Measurements from ENCODE around the gene HES5. TPM values are rescaled to one million over a fixed set of nuclear protein-coding genes. Genes with fewer than 3 reads are reported as not detected.

HES5 gene
- total RNA-seq, 1 experiment from 2014 or later: not detected

DNA sequence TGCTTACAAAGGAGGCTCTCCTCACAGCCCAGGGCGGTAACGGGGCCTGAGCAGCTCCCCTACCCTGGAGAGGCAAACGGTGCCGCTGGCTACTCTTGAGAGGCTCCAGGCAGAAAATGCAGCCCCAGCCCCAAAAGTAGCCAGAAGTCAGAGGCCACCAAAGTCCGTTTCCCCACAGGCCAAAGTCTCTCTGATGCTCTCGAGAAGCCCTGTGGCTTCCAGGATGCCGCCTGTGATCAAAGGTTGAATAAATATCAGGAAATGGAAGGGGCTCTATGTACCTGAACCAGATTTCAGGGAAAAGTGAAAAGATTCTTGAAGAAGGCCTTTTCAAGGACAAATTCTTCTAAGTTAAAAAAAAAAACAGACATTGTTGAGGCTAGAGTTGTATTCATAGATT, 7.8 kb downstream of the HES5 start:
- peaks cover 43% of the 10 kb centered on the region for H3K36me3 ChIP-seq
- DNase-seq: no peak
- H3K4me3 ChIP-seq: no peak overlapping the region

DNA sequence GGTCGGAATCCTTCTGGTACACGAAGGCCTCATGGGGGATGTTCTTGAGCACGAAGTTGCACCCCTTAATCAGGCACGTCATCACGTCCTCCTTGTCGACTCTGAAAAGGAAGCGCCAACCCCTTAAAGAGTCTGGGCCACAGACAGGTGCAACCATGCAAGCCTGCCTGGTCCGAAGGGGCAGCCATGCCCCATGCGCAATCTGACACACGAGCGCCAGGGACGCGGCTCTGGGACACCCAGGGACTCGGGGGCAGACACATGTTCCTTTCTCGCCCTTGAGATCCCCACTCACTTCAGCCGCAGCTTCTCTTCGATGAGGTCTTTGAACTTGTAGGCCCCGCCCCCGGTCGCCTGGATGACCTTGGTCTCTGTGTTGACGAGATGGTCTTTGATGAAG, 9.3 kb downstream of the HES5 start:
- Histone ChIP-seq H3K4me1 (no peaks in the 10 kb centered on the region), H3K27me3 (no peaks in the 10 kb centered on the region), H3K27ac (no peak overlapping the region), H3K4me3 (no peak overlapping the region), H3K36me3 (peaks cover 57% of the 10 kb centered on the region), H3K9me3 (replicated peaks) (no peaks in the 10 kb centered on the region)
- DNase-seq: no peak

More for the DNA sequence above, 7.8 kb downstream of the HES5 start:
- H3K4me1 ChIP-seq: peaks cover 6% of the 10 kb centered on the region
- no peaks in the 10 kb centered on the region for H3K27me3 ChIP-seq
- no peaks in the 10 kb centered on the region for H3K9me3 ChIP-seq (replicated peaks)
- H3K27ac ChIP-seq: no peak overlapping the region

DNA sequence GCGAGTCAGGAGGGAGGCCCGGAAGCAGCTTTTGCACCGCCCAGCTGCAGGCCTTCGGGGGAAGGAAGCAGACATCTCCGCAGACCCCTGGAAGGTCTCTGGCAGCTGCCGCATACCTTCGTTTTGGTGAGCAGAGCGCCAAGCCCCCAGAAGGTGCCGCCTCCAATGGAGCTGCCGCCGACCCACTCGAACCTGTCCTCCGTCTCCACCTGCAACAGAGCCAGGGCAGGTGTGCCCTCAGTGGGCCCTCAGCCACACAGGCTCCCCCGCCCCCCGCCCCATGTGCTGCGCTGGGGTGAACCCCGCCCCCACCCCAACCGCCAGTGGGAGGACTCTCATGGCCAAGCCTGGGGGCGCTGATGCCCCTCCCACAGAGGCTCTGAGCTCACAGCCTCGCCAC, 9.9 kb downstream of the HES5 start:
- no peaks in the 10 kb centered on the region for H3K4me1 ChIP-seq
- no peaks in the 10 kb centered on the region for H3K9me3 ChIP-seq (replicated peaks)
- no peak for DNase-seq
- peaks cover 59% of the 10 kb centered on the region for H3K36me3 ChIP-seq
- no peaks in the 10 kb centered on the region for H3K27me3 ChIP-seq
- no peak overlapping the region for H3K4me3 ChIP-seq
- no peak overlapping the region for H3K27ac ChIP-seq

DNA sequence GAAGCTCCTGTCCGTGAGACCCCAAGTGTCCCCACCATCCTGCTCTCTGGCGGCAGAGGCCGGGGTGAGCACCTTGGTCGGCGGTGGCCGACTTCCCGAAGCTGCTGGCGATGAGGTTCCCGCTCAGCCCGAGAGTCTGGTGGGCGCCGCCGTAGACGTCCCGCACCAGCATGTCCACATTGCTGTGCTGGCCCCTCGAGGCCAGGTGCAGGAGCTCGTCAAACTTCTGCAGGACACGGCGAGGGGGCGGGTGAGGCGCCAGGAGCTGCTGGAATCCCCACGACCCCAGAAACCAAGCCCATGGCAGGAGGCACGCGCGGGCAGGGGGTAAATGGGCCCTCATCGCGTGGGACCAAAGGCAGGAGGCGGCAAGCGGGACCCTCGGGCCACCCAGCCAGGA, 10.3 kb downstream of the HES5 start:
- no peak overlapping the region for H3K27ac ChIP-seq
- peaks cover 64% of the 10 kb centered on the region for H3K36me3 ChIP-seq
- no peaks in the 10 kb centered on the region for H3K4me1 ChIP-seq
- no peak for DNase-seq
- H3K9me3 ChIP-seq (replicated peaks): no peaks in the 10 kb centered on the region
- no peaks in the 10 kb centered on the region for H3K27me3 ChIP-seq
- no peak overlapping the region for H3K4me3 ChIP-seq

DNA sequence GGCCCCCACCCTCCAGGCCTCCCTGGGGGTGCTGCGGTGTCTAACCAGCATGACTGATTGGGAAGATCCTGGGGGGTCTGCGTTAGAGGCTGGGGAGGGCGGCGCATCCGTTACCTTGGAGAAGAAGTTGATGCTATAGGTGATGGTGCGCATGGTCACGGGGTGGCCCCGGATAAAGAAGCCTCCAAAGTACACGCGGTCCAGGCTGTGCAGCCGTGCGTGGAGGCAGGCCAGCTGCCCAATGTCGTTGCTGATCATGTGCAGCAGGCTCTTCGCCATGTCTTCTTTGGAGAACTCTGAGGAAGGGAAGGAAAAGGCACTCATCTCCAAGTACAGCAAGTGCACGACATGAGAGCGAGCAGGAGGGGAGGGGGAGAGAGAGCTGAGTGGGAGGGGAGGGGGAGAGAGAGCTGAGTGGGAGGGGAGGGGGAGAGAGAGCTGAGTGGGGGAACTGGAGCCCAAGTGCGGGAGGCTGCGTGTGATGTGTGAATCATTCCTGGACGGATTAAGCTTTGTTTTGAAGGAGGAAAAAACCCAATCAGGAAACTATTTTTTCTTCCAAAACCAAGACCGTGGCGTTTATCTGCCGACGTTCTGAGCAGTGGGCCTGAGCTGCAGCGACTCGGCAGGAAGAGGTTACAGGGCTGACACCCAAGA, 10.9 kb downstream of the HES5 start:
- Histone ChIP-seq H3K9me3 (replicated peaks) (no peaks in the 10 kb centered on the region), H3K4me1 (no peaks in the 10 kb centered on the region), H3K36me3 (peaks cover 65% of the 10 kb centered on the region), H3K27ac (no peak overlapping the region), H3K27me3 (no peaks in the 10 kb centered on the region), H3K4me3 (no peak overlapping the region)
- no peak for DNase-seq

DNA sequence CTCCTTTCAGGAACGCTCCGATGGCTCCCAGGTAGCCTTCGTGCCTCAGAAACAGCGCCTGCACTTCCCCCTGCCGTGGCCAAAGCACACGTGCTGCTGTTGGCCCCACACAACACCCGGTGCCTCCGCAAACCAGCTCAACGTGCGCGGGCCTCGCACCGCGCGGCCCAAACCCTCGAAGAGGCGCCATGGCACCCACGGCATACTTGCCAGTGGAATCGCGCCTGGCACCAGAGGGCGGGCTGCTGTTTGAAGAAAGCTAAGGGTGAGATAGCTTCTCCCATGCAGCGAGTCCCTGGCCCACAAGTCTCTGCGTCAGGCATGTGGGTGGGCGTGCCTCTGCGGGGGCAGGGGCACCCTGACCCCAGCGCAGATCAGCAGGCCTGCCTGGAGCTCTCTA, 11.5 kb downstream of the HES5 start:
- Histone ChIP-seq H3K4me1 (no peaks in the 10 kb centered on the region), H3K9me3 (replicated peaks) (no peaks in the 10 kb centered on the region), H3K27ac (no peak overlapping the region), H3K36me3 (peaks cover 71% of the 10 kb centered on the region), H3K27me3 (no peaks in the 10 kb centered on the region), H3K4me3 (no peak overlapping the region)
- DNase-seq: no peak

DNA sequence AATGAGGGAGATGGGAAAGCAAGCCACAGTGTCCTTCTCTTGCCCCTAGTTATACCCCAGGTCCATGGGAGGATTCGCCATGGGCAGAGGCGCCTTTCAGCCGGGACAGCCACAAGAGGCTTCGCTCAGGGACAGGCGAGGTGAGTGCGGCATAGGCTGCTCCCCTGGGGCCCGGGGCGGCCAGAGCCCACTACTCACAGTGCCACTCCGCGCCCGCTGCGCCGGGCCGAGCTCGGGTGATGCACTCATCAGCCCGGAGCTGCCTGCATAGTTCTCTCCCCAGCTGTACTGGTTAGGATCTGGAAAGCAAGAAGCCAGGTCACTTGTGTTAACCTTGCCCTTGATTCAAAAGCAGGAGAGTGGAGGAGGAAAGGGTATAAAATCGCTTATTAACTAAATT, 12.1 kb downstream of the HES5 start:
- Histone ChIP-seq H3K9me3 (replicated peaks) (no peaks in the 10 kb centered on the region), H3K27me3 (no peaks in the 10 kb centered on the region), H3K27ac (no peak overlapping the region), H3K36me3 (peaks cover 73% of the 10 kb centered on the region), H3K4me3 (no peak overlapping the region), H3K4me1 (no peaks in the 10 kb centered on the region)
- DNase-seq: no peak

DNA sequence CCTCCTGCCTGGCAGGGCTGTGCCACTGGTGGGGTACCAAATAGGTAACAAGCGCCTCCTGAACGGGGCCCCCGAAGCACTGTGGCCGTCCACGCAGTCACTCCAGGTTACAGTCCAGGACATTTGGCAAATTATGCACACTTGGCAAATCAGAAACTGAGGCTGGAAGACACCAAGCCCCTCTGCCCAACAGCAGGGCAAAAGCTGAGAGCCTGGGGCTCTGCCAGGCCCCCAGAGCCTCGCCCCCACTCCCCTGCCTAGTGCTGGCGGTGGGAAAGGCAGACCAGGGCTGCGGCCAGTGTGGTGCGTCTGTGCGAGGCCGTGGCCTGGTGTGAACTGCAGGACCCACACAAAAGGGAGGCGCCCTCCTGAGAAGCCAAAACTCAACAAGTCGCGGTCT, 13.1 kb downstream of the HES5 start:
- Histone ChIP-seq H3K4me3 (no peak overlapping the region), H3K36me3 (peaks cover 72% of the 10 kb centered on the region), H3K27ac (no peak overlapping the region), H3K9me3 (replicated peaks) (no peaks in the 10 kb centered on the region), H3K27me3 (no peaks in the 10 kb centered on the region), H3K4me1 (no peaks in the 10 kb centered on the region)
- no peak for DNase-seq

DNA sequence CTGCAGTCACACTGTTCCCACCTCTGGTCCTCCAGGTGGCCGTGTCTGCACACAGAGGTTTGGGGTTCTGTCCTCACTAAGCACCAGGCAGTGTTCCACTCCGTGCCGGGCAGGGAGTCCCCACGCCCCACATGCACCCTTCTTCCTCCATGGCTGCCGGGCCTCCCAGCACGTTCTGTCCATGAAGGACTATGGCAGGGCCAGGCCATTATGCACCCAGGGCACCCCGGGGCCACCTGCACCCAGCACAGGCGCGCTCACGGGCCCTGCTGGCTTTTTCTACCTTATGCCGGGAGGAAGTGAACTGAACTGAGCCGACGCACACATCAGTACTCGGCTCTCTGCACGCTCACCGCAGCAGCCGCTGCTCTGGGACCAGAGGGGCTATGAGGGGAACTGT, 13.9 kb downstream of the HES5 start:
- no peak for DNase-seq
- H3K4me1 ChIP-seq: no peaks in the 10 kb centered on the region
- H3K36me3 ChIP-seq: peaks cover 70% of the 10 kb centered on the region
- H3K4me3 ChIP-seq: no peak overlapping the region
- no peaks in the 10 kb centered on the region for H3K27me3 ChIP-seq
- H3K9me3 ChIP-seq (replicated peaks): no peaks in the 10 kb centered on the region
- no peak overlapping the region for H3K27ac ChIP-seq

DNA sequence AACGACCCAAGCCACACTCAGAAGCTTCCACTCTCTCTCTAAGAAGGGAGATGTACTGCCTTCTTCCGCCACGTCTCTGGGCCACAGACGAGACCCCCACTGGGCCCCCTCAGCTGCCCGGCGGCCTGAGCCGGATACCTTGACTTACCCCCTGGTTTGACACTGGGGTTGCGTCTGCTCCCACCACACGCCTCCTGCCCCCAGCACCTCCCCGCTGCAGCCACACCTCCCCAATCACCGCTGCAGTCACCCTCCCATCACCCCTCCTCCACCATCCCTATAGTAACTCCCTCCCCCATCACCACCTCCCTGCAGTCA, 14.3 kb downstream of the HES5 start:
- H3K27ac ChIP-seq: no peak overlapping the region
- no peak overlapping the region for H3K4me3 ChIP-seq
- no peaks in the 10 kb centered on the region for H3K27me3 ChIP-seq
- DNase-seq: no peak
- H3K4me1 ChIP-seq: no peaks in the 10 kb centered on the region
- H3K9me3 ChIP-seq (replicated peaks): no peaks in the 10 kb centered on the region
- peaks cover 70% of the 10 kb centered on the region for H3K36me3 ChIP-seq

DNA sequence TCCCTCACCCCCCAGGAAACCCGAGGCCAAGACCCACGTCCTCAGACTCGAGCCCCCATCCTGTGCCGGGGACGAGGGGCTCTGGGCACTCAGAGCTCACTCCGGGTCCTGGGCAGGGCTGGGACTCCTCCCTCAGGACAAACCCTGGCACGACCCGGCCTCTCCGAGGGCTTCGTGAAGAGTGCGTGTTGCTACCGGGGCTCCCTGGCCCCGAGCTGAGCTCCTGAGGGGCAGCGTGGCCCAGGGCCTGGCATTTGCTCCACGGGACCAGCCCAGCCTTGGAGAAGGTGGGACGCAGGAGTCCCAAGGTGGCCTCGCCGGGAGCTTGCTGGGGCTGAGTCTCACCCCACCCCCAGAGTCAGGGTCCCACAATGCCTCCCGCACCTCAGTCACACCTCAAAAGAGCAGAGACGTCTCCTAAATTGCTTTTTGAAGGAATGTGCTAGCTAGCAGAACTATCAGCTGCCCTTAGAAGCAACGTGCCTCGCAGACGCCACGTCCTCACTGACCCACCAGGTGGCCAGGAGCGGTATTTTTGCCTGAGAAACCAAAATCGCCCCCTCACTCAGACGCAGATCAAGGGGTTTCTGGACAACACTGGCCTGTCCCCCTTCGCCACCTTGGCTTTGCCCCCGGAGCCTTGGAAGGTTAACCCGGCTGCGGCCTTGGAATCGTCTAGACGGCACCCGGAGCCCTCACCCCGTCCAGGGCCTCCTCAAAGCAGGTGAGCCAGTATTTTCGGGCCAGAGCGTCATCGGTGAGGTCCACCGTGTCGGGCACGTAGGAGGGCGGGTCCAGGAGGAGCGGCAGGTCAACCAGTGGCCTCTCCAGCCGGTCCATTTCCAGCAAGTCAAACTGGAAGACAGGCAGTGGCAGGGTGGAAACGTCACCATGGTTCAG, 14.9 kb downstream of the HES5 start:
- H3K27me3 ChIP-seq: no peaks in the 10 kb centered on the region
- H3K4me3 ChIP-seq: no peak overlapping the region
- no peaks in the 10 kb centered on the region for H3K9me3 ChIP-seq (replicated peaks)
- H3K27ac ChIP-seq: no peak overlapping the region
- DNase-seq: no peak
- peaks cover 71% of the 10 kb centered on the region for H3K36me3 ChIP-seq
- no peaks in the 10 kb centered on the region for H3K4me1 ChIP-seq

DNA sequence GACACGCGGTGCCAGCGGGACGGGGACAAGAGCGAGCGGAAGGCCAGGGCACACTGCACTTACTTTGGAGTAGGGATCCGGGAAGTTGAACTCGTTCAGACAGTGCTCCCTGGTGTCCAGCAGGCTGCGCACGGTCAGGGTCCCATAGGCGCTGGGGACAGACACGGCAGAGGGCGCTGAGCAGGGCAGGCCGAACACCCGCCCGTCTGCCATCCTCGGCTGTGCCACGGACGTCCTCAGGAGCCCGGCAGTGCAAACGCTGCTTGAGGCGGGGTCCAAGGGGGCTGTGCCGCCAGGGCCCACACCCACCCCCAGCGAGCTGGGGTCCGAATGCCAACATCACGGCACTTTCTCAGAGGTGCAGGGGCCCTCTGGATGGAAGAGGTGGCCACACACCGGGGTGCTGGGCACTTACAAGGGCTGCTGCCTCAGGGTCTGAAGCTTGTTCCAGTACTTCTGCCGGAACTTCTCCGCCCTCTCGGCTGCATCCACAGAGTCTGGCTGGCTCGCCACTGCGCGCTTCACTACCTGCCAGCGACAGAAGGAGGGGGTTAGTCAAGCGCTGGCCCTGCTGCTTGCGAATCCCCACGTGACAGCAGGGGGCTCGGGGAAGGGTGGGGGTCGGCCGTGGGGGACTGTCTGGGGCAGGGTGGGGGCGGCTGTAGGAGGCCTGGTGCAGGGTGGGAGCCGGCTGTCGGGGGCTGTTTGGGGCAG, 16.0 kb downstream of the HES5 start:
- no peak overlapping the region for H3K27ac ChIP-seq
- H3K36me3 ChIP-seq: peaks cover 69% of the 10 kb centered on the region
- no peak for DNase-seq
- no peaks in the 10 kb centered on the region for H3K9me3 ChIP-seq (replicated peaks)
- H3K4me3 ChIP-seq: no peak overlapping the region
- H3K27me3 ChIP-seq: no peaks in the 10 kb centered on the region
- no peaks in the 10 kb centered on the region for H3K4me1 ChIP-seq

DNA sequence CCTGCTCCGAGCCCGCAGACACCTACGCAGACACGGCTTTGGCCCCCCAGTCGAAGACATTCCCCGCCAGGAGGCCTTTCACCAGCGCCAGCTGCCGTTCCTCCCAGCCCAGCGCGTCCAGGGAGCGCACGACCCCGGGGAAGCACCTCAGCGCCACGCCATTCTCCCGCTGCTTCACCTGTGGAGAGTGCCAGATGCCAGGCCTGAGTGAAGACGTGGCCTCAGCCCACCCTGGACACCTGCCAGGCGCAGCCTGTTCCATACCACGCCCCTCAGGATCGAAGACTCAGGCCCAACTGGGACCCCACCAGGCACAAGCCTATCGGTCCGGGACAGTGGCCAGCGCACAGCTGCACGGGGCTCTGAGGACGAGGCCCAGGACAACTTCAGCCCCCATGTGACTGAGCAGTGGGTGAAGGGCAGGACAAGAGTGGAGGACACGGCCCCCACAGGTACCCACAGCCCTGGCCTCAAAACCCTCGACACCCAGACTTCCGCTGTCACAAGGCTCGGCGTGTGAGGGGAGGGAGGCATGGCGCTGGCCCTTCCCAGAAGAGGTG, 17.1 kb downstream of the HES5 start:
- Histone ChIP-seq H3K4me3 (no peak overlapping the region), H3K27me3 (no peaks in the 10 kb centered on the region), H3K27ac (no peak overlapping the region), H3K4me1 (no peaks in the 10 kb centered on the region), H3K9me3 (replicated peaks) (no peaks in the 10 kb centered on the region), H3K36me3 (peaks cover 68% of the 10 kb centered on the region)
- no peak for DNase-seq

DNA sequence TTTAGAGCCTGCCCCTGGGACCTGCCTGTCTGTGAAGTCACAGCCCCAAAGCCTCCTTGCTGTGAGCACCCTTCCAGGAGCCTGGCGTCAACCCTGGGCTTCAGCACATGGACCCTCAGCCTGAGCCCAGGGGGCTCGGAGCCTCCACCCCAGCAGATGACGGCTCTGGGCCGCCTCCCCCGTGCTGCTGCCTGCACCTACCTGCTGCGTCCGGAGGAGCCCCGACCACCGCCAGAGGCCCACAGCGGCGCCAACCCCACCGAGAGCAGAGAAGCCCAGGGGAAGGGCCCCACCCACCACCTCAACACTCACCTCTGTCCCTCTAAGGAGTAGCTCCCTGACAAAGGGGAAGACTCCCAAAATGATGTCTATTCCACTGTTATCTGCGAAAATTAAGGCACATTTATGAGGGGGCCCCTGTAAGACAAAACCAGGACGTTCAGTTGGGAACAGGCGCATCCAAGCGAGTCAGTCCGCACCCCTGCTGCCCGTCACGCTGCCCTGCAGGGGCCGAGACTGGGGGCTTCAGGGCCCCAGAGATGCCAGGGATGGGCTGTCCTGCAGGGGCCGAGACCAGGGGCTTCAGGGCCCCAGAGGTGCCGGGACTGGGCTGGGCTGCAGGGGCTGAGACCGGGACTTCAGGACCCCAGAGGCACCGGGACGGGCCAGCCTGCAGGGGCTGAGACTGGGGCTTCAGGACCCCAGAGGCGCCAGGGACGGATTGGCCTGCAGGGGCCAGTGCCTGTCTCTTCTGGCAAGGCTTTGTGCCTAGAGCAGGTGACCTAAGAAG, 19.5 kb downstream of the HES5 start:
- no peak for DNase-seq
- Histone ChIP-seq H3K27ac (no peak overlapping the region), H3K27me3 (no peaks in the 10 kb centered on the region), H3K36me3 (peaks cover 53% of the 10 kb centered on the region), H3K9me3 (replicated peaks) (no peaks in the 10 kb centered on the region), H3K4me3 (no peak overlapping the region), H3K4me1 (peaks cover 6% of the 10 kb centered on the region; the same call in 1 of the 2 replicates)

Data from SJCRH30 (cell line).